A673 (cell line): Measurements from ENCODE around the gene CRABP1.

ENCODE experiments used
- CTCF ChIP-seq: fragments of 300-800, 200-600 bp; sonication (generic); conservative IDR thresholded peaks from 2 replicates; pipeline ENCODE4 v1.5.1; 2017; ENCODE audit warnings: low read depth, mild to moderate bottlenecking, antibody characterized with exemption, low read length, moderate library complexity, mixed read lengths
- EZH2 ChIP-seq: fragments of 200-600 bp; sonication (generic); IDR thresholded peaks from 2 replicates; pipeline ENCODE4 v1.6.1; 2017; ENCODE audit warnings: borderline replicate concordance, low read depth, mild to moderate bottlenecking, mixed read lengths, antibody characterized with exemption, low read length; ENCODE audit not compliant: poor library complexity, severe bottlenecking

GRCh38 chr15:78372880-78373279, 32.7 kb downstream of the CRABP1 start:
- TF ChIP-seq CTCF (no peak), EZH2 (no peak)
